Sigmoid colon (tissue), 7 donors: ENCODE data around the gene BANF1. TPM values are rescaled to one million over a fixed set of nuclear protein-coding genes. Genes with fewer than 3 reads are reported as not detected.

Experiments
- DNase-seq: peaks from one replicate; pipeline ENCODE4 v3.0.0-alpha.2; 2019
- H3K27ac ChIP-seq, 4 donors: fragments of 200-600 bp; sonication (generic); one replicate each; pipeline ENCODE4 v1.5.1; 2016 to 2019; ENCODE audit warnings: mild to moderate bottlenecking in 1 of 4
- H3K27me3 ChIP-seq, 3 donors: fragments of 200-600 bp; sonication (generic); one replicate each; pipeline ENCODE4 v1.5.1; 2019; ENCODE audit warnings: mild to moderate bottlenecking in 1 of 3
- H3K36me3 ChIP-seq, 4 donors: fragments of 200-600 bp; sonication (generic); one replicate each; pipeline ENCODE4 v1.5.1; 2016 to 2019
- H3K4me1 ChIP-seq, 4 donors: fragments of 200-600 bp; sonication (generic); one replicate each; pipeline ENCODE4 v1.5.1; 2017 to 2019
- H3K4me3 ChIP-seq, 4 donors: fragments of 200-600 bp; sonication (generic); one replicate each; pipeline ENCODE4 v1.5.1; 2017 to 2019; ENCODE audit warnings: mild to moderate bottlenecking in 2 of 4, moderate library complexity in 1 of 4
- H3K9me3 ChIP-seq, 4 donors: fragments of 200-600 bp in 3 of 4; sonication (generic) in 3 of 4; one replicate each; pipeline versions ENCODE4 v1.5.1 to v1.6.1; 2013 to 2019
- CTCF ChIP-seq, 4 experiments: fragments of 450-650 bp in 3 of 4; fragments of 200-600 bp in 1 of 4; IDR thresholded peaks; one replicate each; pipeline ENCODE4 v1.5.1; 2016 to 2019; ENCODE audit warnings: antibody characterized with exemption in 4 of 4, mild to moderate bottlenecking in 3 of 4, moderate library complexity in 2 of 4
- EP300 ChIP-seq, 4 donors: sonication (generic); formaldehyde crosslinking; IDR thresholded peaks; one replicate each; pipeline ENCODE4 v1.6.1; 2017; ENCODE audit warnings: antibody characterized with exemption in 4 of 4
- POLR2A ChIP-seq, 2 donors: fragments of 450-650 bp; IDR thresholded peaks; one replicate each; pipeline ENCODE4 v1.6.1; 2016; ENCODE audit warnings: antibody characterized with exemption in 2 of 2, mild to moderate bottlenecking in 2 of 2, moderate library complexity in 2 of 2
- POLR2AphosphoS5 ChIP-seq, 4 donors: sonication (generic); formaldehyde crosslinking; IDR thresholded peaks; one replicate each; pipeline ENCODE4 v1.6.1; 2017; ENCODE audit warnings: antibody characterized with exemption in 4 of 4
- WGBS, 2 donors: extraction: QIAGEN DNeasy Blood & Tissue Kit; methylation state at CpG; one replicate each; pipeline ENCODE4 v1.1.7; 2013; 5-methylcytosine and 5-hydroxymethylcytosine counted together
- intact Hi-C: fragments of 100-400 bp; cut with DNase I; formaldehyde crosslinking; loops from one replicate; pipeline ENCODE4 v1.15.1; 2023
- polyA plus RNA-seq, 3 donors: library from polyadenylated mRNA; stranded (reverse); fragments of 200-250 nt; gene quantifications; one replicate each; pipeline ENCODE4 v1.2.3, GENCODE V29; 2013
- total RNA-seq, 4 donors: library from RNA; depleted of rRNA; stranded (reverse); fragments of >200 nt; gene quantifications; one replicate each; pipeline ENCODE4 v1.1.0, GENCODE V29; 2016
- donor health status: healthy with polysubstance abuse.
- donor health status: Bipolar disorder and iron deficiency.
- donor health status: healthy.

BANF1 gene
- total and polyA plus RNA-seq, 7 donors, result 40.4 to 150 (median 76.4) TPM

GRCh38 chr11:65964906-65965305, 37.4 kb upstream of the BANF1 start:
- Histone ChIP-seq H3K4me1 (peaks cover 0 to 31% (median 30%) of the 10 kb centered on the region in 4 donors), H3K27me3 (no peaks in the 10 kb centered on the region), H3K9me3 (no peaks in the 10 kb centered on the region), H3K4me3 (no peak overlapping the region), H3K36me3 (peaks cover 45 to 62% (median 53%) of the 10 kb centered on the region in 4 donors), H3K27ac (no peak overlapping the region)
- no peak for TF ChIP-seq EP300 (IDR thresholded peaks at IDR 0.05)
- TF ChIP-seq POLR2A (IDR thresholded peaks at IDR 0.05), result no peak
- no peak for TF ChIP-seq POLR2AphosphoS5 (IDR thresholded peaks at IDR 0.05)
- no peak for TF ChIP-seq CTCF (IDR thresholded peaks at IDR 0.05)
- DNase-seq, result no peak
- intact Hi-C loops, result no loop called here
- WGBS, 2 donors, result 85 to 96% methylated on average over 10 of the region's 10 CpGs

DNA sequence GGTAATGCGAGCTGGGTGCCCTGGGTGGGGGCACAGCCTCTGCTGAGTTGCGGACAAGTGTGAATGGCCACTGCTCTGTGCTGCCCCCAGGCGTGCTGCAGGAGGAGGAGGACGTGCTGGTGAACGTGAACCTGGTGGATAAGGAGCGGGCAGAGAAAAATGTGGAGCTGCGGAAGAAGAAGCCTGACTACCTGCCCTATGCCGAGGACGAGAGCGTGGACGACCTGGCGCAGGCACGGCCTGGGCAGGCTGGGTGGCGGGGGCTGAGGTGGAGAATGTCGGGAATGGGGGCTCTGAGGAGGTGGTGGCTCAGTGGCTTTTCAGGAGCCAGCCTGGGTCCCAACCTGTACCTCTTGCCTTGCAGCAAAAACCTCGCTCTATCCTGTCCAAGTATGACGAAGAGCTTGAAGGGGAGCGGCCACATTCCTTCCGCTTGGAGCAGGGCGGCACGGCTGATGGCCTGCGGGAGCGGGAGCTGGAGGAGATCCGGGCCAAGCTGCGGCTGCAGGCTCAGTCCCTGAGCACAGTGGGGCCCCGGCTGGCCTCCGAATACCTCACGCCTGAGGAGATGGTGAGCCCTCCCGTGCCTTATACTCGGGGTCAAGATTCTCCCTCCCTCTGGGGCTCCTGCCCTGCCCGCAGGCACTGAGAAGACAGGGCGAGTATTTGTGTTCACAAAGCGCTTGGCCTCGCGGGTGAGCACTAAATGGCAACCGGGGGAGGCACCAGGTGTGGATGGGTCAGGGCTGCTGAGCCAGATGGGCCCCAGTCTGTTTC, 36.1 kb upstream of the BANF1 start:
- peaks cover 0 to 26% (median 24%) of the 10 kb centered on the region in 4 donors for H3K4me1 ChIP-seq
- no peaks in the 10 kb centered on the region for H3K9me3 ChIP-seq
- no peak overlapping the region for H3K4me3 ChIP-seq
- H3K27me3 ChIP-seq, result no peaks in the 10 kb centered on the region
- H3K27ac ChIP-seq, result no peak overlapping the region
- 95 to 96% methylated on average over 36 of the region's 36 CpGs for WGBS, 2 donors
- TF ChIP-seq CTCF (IDR thresholded peaks at IDR 0.05), result no peak
- no peak for TF ChIP-seq EP300 (IDR thresholded peaks at IDR 0.05)
- no peak for TF ChIP-seq POLR2A (IDR thresholded peaks at IDR 0.05)
- TF ChIP-seq POLR2AphosphoS5 (IDR thresholded peaks at IDR 0.05), result no peak
- no peak for DNase-seq
- intact Hi-C loops, result no loop called here
- peaks cover 49 to 68% (median 54%) of the 10 kb centered on the region in 4 donors for H3K36me3 ChIP-seq

GRCh38 chr11:65967329-65967934, 34.9 kb upstream of the BANF1 start:
- Histone ChIP-seq H3K27ac (no peak overlapping the region), H3K27me3 (no peaks in the 10 kb centered on the region), H3K4me3 (no peak overlapping the region), H3K4me1 (peaks cover 0 to 20% (median 19%) of the 10 kb centered on the region in 4 donors), H3K36me3 (peaks cover 49 to 74% (median 54%) of the 10 kb centered on the region in 4 donors), H3K9me3 (no peaks in the 10 kb centered on the region)
- DNase-seq, result no peak
- intact Hi-C loops, result no loop called here
- 95 to 96% methylated on average over 30 of the region's 30 CpGs for WGBS, 2 donors
- no peak for TF ChIP-seq CTCF (IDR thresholded peaks at IDR 0.05)
- no peak for TF ChIP-seq EP300 (IDR thresholded peaks at IDR 0.05)
- TF ChIP-seq POLR2AphosphoS5 (IDR thresholded peaks at IDR 0.05), result no peak
- no peak for TF ChIP-seq POLR2A (IDR thresholded peaks at IDR 0.05)

GRCh38 chr11:65968600-65969482, 33.5 kb upstream of the BANF1 start:
- DNase-seq, result no peak
- Histone ChIP-seq H3K27me3 (no peaks in the 10 kb centered on the region), H3K27ac (no peak overlapping the region), H3K4me1 (peaks cover 0 to 6% (median 5%) of the 10 kb centered on the region in 4 donors), H3K4me3 (no peak overlapping the region), H3K36me3 (peaks cover 51 to 87% (median 57%) of the 10 kb centered on the region in 4 donors), H3K9me3 (no peaks in the 10 kb centered on the region)
- WGBS, 2 donors, result 68 to 84% methylated on average over 15 of the region's 15 CpGs
- intact Hi-C loops, result no loop called here
- no peak for TF ChIP-seq POLR2A (IDR thresholded peaks at IDR 0.05)
- TF ChIP-seq POLR2AphosphoS5 (IDR thresholded peaks at IDR 0.05), result no peak
- TF ChIP-seq EP300 (IDR thresholded peaks at IDR 0.05), result no peak
- TF ChIP-seq CTCF (IDR thresholded peaks at IDR 0.05), result no peak
